ENCODE measurements around the gene CD300LD. TPM values are rescaled to one million over a fixed set of nuclear protein-coding genes. Genes with fewer than 3 reads are reported as not detected.

Gene CD300LD
- total and polyA plus RNA-seq, 2 of the 8 experiments (the other 6 are each of a cell fraction or from before 2014, with no cell fraction given): not detected

DNA sequence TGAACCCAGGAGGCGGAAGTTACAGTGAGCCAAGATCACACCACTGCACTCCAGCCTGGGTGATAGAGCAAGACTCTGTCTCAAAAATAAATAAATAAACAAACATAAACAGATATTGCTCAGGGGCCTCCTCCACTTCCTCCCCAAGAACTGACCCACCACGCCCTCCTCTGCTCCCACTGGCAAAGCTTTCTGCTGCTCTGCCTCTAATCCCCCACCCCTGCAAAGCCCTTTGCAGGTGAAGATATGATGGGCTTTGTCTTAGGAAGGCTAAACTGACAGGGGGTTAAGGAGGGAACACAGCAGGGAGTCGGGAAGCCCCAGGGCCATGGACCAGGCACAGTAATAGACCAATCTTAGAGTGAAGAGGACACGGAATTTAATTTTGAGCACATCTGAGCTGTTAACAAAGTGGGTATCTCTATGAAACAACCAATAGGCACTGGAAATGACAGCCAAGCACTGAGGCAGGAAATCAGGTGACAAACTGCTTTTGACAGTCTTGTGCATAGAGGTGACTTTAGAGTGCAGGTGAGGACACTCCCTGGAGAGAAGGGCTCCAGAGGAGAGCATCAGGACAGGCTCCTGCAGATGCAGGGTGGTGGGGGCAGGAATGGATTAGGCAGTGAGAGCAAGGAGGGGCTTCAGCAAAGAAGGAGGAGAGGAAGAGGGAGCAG is 6.4 kb upstream of the CD300LD start:
- Histone ChIP-seq H2BK120ac (replicated peaks; ENCODE audit: low read depth, low read length) (no peak overlapping the region), H3K27me3 (replicated peaks in 1 of 4; ENCODE audit: control insufficient read depth in 3 of 4, extremely low read depth in 1 of 4, insufficient read depth in 3 of 4, low read length in 3 of 4) (peaks cover 0 to 5% (median 0%) of the 10 kb centered on the region in 4 experiments; a peak in 2 of 7 replicates), H4K20me1 (replicated peaks in 1 of 2; ENCODE audit: control insufficient read depth in 1 of 2, insufficient read depth in 2 of 2, low read length in 2 of 2) (peaks cover 0 to 1% of the 10 kb centered on the region in 2 experiments), H4K8ac (ENCODE audit: extremely low read depth, insufficient read depth, low read length) (no peak overlapping the region), H3K23me2 (ENCODE audit: low read depth, low read length) (peaks cover 2% of the 10 kb centered on the region; the same call in 1 of the 2 replicates), H2AK5ac (ENCODE audit: low read depth, low read length) (no peak overlapping the region), H3K23ac (ENCODE audit: insufficient read length) (no peak overlapping the region), H3K27ac (ENCODE audit: low read depth, low read length) (no peak overlapping the region), H3K9ac (replicated peaks in 1 of 4; ENCODE audit: extremely low read depth in 1 of 4, low read depth in 3 of 4, low read length in 3 of 4) (no peak overlapping the region; a peak in 1 of 7 replicates), H2BK15ac (ENCODE audit: low read length) (no peak overlapping the region), H2BK20ac (ENCODE audit: low read length) (no peak overlapping the region), H3K9me3 (ENCODE audit: insufficient read depth in 2 of 2, low read depth in 1 of 2, low read length in 1 of 2) (no peaks in the 10 kb centered on the region), H3K4me3 (ENCODE audit: extremely low read depth in 1 of 4, insufficient read depth in 2 of 4, low read depth in 3 of 4, low read length in 4 of 4) (no peak overlapping the region), H2BK12ac (ENCODE audit: low read depth, low read length) (no peak overlapping the region), H3K36me3 (ENCODE audit: control insufficient read depth in 2 of 4, insufficient read depth in 4 of 4, low read length in 3 of 4) (no peaks in the 10 kb centered on the region), H3K56ac (replicated peaks; ENCODE audit: insufficient read length, low read depth, low read length) (no peak overlapping the region), H3K4ac (replicated peaks; ENCODE audit: insufficient read length, low read depth, low read length) (no peak overlapping the region), H4K5ac (ENCODE audit: insufficient read length, low read depth, low read length) (no peak overlapping the region), H3K79me1 (ENCODE audit: low read depth, low read length) (no peaks in the 10 kb centered on the region), H2BK5ac (ENCODE audit: low read depth, low read length) (no peak overlapping the region), H3K4me1 (replicated peaks in 1 of 4; ENCODE audit: control insufficient read depth in 3 of 4, insufficient read depth in 4 of 4, low read length in 3 of 4) (peaks cover 0 to 6% (median 2%) of the 10 kb centered on the region in 4 experiments; a peak in 1 of 7 replicates), H4K91ac (replicated peaks; ENCODE audit: insufficient read length, low read length) (no peak overlapping the region), H3K4me2 (ENCODE audit: insufficient read depth in 1 of 2, low read depth in 2 of 2, low read length in 2 of 2) (no peak overlapping the region), H3K79me2 (ENCODE audit: control insufficient read depth in 1 of 2, insufficient read depth in 2 of 2, low read length in 2 of 2) (no peaks in the 10 kb centered on the region), H3K14ac (ENCODE audit: insufficient read length) (no peak overlapping the region), H3K18ac (ENCODE audit: extremely low read depth, low read length) (no peak overlapping the region), H2AFZ (ENCODE audit: low read length) (no peak overlapping the region)
- WGBS, 2 experiments (ENCODE audit: extremely low coverage in 1 of 2, insufficient coverage in 1 of 2, insufficient read length in 1 of 2, insufficient replicate concordance in 2 of 2, low coverage in 1 of 2, low lambda C conversion rate in 2 of 2, missing lambda C conversion rate in 1 of 2): 84% methylated on average over 4 of the region's 4 CpGs; no CpG with 5 or more reads in 1 of the 2 experiments
- ChIA-PET POLR2A (ENCODE audit: partially characterized antibody) (no interaction called here), CTCF (ENCODE audit: partially characterized antibody) (interaction anchor here (1.2 to 3.3 kb wide), 3 partner anchors 9 to 32 kb away, joined by 3 to 14 read pairs (median 3); partner anchors contain the start of gene CD300H)
- FAIRE-seq (no peak), DNase-seq (ENCODE audit: low read depth in 1 of 2, low spot score in 2 of 2) (no peak)
- TF ChIP-seq NANOG (IDR thresholded peaks at IDR 0.05; ENCODE audit: insufficient read depth, low read depth, low read length, poor library complexity, severe bottlenecking) (no peak), CHD2 (IDR thresholded peaks at IDR 0.05; ENCODE audit: low read length) (no peak), RNF2 (IDR thresholded peaks at IDR 0.05; ENCODE audit: borderline replicate concordance, low read depth, low read length, missing control alignments, poor library complexity, severe bottlenecking) (no peak), POLR2AphosphoS5 (IDR thresholded peaks at IDR 0.05; ENCODE audit: low read depth, low read length) (no peak), SAP30 (IDR thresholded peaks at IDR 0.05; ENCODE audit: insufficient read depth, insufficient replicate concordance, low read length) (no peak), GTF2F1 (IDR thresholded peaks at IDR 0.05; ENCODE audit: borderline replicate concordance, low read depth, low read length) (no peak), CTBP2 (IDR thresholded peaks at IDR 0.05; ENCODE audit: borderline replicate concordance, insufficient read depth, insufficient read length, low read length) (no peak), CREB1 (IDR thresholded peaks at IDR 0.05) (no peak)
- TF ChIP-seq, protein P1, sequence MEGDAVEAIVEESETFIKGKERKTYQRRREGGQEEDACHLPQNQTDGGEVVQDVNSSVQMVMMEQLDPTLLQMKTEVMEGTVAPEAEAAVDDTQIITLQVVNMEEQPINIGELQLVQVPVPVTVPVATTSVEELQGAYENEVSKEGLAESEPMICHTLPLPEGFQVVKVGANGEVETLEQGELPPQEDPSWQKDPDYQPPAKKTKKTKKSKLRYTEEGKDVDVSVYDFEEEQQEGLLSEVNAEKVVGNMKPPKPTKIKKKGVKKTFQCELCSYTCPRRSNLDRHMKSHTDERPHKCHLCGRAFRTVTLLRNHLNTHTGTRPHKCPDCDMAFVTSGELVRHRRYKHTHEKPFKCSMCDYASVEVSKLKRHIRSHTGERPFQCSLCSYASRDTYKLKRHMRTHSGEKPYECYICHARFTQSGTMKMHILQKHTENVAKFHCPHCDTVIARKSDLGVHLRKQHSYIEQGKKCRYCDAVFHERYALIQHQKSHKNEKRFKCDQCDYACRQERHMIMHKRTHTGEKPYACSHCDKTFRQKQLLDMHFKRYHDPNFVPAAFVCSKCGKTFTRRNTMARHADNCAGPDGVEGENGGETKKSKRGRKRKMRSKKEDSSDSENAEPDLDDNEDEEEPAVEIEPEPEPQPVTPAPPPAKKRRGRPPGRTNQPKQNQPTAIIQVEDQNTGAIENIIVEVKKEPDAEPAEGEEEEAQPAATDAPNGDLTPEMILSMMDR (IDR thresholded peaks at IDR 0.05; ENCODE audit: control extremely low read depth in 1 of 3, insufficient read depth in 1 of 3, low read depth in 1 of 3, low read length in 3 of 3): no peak

Data from H1 (cell line).